Erythroblast (primary cell): ENCODE data around the gene ITPK1.

Experiments used
- GATA1 ChIP-seq: IDR thresholded peaks from 2 replicates; pipeline ENCODE4 v1.6.1; 2011; ENCODE audit warnings: low read depth, mild to moderate bottlenecking, control low read depth, low read length, moderate library complexity
- POLR2A ChIP-seq: IDR thresholded peaks from 2 replicates; pipeline ENCODE4 v1.6.1; 2011; ENCODE audit warnings: mild to moderate bottlenecking, low read length

DNA sequence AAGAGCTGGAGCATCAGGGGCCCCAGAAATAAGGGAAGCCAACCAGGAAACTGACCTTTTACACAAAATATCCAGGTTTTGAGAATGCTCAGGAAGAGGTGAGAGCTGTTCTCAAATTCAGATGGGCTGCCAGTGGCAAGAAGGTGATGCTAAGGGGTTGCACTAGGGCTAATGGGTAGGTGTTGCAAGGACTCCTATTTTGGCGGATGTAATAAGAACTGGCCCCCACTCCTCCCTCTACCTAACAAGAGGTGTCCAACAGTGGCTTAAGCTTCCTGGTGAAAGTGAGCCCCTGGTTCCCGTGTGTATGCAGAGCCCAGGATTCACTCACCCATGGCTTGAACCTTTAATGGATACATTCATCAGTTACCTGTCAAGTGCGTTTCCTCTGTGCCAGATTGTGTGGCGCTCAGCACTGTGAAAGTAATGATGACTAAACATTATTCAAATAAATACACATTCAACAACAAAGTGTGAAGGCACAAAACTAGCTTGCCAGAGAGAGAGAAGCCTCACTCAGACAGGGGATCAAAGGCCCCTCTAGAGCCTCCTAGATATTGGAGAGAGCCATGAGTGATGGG lies 193.5 kb downstream of the ITPK1 start:
- no peak for TF ChIP-seq POLR2A
- TF ChIP-seq GATA1, result no peak
